ENCODE results near the gene WIPF2.

- TF ChIP-seq CTCF (IDR thresholded peaks at IDR 0.05) (no peak), POLR2A (IDR thresholded peaks at IDR 0.05) (no peak)
Measured at GRCh38 chr17:40312893-40313667, 94.0 kb downstream of the WIPF2 start.

Measured in esophagus squamous epithelium (tissue), 4 donors.